GM19351 (cell line): Measurements from ENCODE around the gene ACER3.
A peak's percentile ranks its signal among the peaks of the same experiment; 100 is the strongest.
"Not testable (repeated sequence)": the region's sequence is repeated elsewhere in the genome, so short reads cannot be mapped to it uniquely, and the experiment has no call there.

ENCODE experiments used
- ATAC-seq: cut with Tn5 transposase; IDR thresholded peaks from one replicate; pipeline ENCODE4 v1.9.1; 2021; ENCODE audit warnings: mild to moderate bottlenecking, moderate library complexity; ENCODE audit not compliant: unreplicated experiment

ACER3 gene

DNA sequence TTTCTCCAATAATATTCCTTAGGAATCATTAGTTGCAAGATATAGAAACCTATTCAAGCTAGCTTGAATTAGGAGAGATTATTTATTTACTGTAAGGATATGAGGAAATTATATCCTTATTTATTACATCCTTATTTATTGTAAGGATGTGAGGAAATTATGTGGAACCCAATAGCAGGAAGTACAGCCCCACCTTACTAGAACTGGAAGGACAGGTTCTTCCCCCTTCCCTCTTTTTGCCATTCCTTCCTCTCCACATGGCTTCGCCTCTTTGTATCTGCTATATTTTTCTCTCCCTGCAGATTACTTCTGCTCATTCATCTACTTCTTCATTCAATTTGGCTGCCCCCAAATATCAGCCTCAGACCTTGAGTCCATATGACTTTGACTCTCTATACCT, 124.0 kb downstream of the ACER3 start:
- no peak for ATAC-seq

DNA sequence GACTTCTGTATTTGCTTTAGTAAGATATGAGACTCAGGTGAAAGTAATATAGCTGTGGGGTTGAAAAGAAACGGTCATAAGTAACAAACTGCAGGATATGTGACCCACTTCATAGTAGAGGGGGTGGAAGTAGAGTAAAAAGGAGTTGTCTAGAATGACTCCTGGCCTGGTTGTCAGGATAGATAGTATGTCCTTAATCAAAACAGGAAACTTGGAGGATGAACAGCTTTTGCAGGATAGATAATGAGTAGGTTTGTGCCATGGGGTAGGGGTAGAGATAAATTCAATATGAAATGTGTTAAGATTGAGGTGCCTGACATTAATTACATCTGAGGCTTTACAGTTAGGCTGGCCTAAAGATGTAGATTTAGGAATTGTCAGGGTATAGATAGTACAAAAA, 126.5 kb downstream of the ACER3 start:
- ATAC-seq = no peak

DNA sequence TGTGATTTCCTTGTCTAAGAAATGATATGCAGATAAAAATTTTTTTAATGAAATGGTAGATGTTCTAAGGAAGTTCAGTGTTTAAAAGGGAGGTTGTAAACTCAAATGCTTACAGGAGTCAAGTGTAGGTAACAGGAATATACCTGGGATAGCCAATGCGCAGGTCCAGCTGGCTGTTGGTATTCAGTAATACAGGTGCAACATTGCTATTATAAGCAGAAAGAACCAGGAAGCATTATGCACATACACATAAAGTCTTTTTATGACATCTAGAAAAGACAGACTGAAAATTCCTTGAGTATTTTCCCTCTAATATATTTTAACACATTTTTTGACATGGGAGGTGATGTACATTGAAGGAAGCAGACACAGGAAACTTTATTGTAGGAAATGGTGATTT, 129.9 kb downstream of the ACER3 start:
- no peak for ATAC-seq

DNA sequence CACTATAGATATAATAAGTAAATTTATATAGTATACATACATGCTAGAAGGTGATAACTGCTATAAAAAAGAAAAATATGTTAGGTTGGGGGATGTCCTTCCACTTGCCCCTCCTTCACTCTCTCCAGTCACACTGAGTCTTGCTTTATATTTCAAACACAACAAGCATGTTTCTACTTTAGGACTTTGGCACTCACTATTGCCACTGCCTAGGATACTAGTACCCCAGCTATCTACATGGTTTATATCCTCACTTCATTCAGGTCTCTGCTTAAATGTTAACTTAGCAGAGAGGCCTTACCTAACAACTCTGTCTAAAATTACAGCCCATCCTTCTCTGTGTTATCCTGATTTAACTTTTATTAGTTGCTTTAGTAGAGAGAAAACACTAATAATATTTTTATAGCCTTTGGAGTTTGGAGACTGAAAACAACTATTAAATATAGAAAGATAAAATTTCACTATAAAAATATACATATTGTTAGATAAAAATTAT, 134.4 kb downstream of the ACER3 start:
- no peak for ATAC-seq

DNA sequence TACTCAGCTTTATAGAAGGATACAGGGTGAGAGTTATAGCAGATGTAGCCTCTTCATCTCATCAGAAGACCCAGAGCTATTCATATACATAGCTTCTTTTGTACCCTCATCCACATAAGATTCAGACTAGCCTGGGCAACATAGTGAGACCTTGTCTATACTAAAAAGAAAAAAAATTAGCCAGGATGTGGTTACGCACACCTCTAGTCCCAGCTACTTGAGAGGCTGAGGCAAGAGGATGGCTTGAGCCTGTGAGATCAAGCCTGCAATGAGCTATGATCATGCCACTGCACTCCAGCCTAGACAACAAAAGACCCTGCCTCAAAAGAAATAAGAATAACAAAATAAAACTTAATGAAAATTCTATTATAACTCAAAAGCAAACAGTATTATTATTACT, 136.8 kb downstream of the ACER3 start:
- ATAC-seq = no peak

DNA sequence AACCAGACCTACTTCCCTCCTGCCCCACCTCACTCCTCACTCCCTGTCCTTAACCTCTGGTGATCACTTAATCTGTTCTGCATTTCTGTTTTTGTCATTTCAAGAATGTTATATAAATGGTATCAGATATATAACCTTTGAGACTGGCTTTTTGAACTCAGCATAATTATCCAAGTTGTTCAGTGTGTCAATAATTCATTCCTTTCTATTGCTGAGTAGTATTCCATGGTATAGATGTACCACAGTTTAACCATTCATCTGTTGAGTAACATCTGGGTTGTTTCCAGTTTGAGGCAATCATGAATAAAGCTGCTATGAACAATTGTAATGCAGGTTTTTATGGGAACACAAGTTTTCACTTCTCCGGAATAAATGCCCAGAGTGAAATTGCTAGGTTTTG, 138.9 kb downstream of the ACER3 start:
- ATAC-seq = no peak

DNA sequence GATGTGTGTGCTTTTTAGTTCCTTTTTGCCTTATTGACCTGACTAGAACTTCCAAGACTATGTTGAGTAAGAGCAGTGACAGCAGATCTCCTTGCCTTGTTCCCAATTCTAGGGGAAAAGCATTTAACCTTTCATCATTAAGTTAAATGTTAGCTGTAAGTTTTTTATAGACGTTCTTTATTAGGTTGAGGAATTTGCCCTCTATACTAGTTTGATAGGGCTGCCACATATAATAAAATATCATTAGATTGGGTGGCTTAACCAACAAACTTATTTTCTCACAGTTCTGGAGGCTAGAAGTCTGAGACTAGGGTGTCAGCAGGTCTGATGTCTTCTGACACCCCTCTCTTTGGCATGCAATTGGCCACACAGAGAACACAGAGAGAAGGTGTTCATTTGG, 140.9 kb downstream of the ACER3 start:
- ATAC-seq = no peak

DNA sequence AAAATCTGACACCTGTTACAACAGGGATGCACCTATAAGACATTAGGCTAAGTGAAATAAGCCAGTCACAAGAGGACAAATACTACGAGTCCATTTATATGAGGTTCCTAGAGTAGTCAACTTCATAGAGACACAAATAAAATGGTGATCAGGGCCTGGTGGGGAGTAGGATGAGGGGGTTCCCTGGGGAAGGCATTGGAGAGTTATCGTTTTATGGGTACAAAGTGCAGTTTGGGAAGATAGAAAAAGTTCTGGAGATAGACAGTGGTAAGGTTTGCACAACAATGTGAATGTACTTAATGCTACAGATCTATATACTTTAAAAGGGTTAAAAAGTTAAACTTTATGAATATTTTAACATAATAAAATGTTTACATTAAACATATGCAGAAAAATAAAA, 142.1 kb downstream of the ACER3 start:
- no peak for ATAC-seq

DNA sequence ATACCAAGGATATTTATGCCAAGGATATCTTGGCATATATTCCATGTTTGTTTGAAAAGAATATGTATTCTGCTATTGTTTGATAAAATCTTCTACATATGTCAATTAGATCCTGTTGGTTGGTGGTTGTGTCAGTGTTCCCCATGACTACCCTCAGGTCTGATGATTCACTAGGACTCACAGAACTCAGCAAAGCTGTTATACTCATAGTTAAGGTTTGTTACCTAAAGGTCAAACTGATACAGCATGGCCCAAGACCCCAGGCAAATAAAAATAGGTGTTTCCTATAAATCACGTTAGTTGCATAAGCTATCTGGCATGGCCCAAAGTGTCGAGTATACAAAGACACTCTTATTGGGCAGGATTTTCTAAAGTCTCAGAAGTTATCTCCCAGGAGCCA, 143.2 kb downstream of the ACER3 start:
- no peak for ATAC-seq

DNA sequence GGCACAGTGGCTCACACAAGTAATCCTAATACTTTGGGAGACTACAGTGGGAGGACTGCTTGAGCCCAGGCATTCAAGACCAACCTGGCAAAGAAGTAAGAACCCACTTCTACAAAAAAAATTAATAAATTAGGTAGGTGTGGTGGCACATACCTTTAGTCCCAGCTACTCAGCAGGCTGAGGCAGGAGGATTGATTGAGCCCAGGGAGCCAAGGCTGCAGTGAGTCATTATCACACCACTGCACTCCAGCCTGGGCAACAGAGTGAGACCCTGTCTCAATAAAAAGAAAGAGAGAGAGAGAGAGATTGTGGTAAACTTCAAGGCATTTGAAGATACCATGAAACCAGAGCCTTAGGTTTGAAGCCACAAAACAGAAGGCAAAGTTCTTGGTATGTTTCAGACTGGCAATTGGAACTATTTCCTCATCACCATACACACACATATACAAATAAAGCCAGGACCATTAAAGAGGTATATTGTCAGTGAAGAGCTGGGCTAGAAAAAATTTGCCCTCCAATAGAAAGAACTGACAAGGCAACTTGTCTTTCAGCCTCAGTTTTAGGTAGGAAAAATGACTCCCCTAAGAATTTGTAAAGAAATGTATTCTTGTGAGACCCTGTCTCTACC, 148.9 kb downstream of the ACER3 start:
- no peak for ATAC-seq

DNA sequence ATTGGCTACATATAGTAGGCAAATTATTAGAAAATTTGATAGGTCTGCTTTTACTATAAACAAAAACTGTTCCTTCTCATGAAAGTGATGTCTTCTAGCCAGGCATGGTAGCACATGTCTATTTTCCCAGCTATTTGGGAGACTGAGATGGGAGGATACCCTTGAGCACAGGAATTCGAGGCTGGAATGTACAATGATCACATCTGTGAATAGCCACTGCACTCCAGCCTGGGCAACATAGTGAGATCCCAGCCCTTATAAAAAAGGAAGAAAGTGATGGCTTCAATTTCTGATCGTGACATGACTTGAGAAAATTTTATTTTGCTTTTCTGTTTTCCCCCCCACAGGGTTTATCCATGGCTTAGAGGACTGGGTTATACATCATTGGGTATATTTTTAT, 154.0 kb downstream of the ACER3 start:
- no peak for ATAC-seq

DNA sequence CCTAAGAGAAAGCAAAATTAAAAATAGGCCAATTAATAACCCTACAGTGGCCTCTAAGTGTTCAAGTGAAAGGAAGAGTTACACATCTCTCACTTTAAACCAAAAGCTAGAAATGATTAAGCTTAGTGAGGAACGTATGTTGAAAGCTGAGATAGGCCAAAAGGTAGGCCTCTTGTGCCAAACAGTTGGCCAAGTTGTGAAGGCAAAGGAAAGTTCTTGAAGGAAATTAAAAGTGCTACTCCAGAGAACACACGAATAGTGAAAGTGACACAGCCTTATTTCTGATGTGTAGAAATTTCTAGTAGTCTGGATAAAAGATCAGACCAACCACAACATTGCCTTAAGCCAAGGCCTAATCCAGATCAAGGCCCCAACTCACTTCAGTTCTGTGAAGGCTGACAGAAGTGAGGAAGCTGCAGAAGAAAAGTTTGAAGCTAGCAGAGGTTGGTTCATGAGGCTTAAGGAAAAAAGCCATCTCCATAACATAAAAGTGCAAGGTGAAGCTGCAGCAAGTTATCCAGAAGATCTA, 157.7 kb downstream of the ACER3 start:
- ATAC-seq = not testable (repeated sequence)

DNA sequence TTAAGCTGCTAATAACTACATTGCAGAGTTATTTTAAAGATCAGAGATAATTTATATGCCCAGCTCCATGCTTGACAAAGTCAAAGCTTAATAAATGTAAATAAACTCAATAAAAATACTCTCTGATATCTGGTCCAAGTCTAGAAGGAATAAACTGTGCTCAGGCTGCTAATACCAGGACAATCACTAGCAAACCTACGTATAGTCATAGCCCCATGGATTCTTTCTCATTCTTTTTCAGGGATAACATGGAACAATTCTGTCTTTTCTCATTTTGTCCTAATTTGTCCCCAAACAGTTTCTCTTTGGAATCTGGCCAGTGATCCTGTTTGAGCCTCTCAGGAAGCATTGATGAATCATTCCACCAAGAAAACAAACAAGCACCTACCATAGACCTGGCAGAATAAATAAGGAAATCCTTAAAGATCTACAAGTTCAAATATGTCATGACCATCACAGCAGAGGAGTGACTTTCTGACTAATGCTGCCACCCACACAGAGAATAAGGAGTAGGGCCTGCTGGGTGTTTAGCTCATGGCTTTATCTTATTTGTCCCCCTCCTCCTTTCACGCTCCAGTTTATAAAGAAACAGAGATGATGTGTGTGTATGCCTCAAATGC, 159.4 kb downstream of the ACER3 start:
- no peak for ATAC-seq

DNA sequence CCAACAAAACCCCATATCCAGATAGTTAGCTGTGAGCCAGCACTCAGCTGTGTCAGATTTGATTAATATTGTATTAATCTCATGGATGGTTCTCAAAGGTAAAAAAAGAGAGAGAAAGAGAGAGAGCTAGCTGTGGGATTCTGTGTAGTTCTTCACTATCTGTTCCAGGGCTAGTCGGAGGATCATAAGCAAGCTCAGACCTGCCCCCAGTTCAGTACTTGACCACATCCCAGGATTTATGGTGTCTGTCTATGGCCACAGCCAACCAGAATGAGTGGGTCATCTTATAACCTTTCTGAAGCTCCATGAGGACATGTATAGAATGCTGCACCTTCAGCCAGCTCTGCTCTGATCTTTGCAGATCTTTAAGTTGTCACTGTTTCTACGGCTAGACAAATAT, 160.0 kb downstream of the ACER3 start:
- no peak for ATAC-seq

DNA sequence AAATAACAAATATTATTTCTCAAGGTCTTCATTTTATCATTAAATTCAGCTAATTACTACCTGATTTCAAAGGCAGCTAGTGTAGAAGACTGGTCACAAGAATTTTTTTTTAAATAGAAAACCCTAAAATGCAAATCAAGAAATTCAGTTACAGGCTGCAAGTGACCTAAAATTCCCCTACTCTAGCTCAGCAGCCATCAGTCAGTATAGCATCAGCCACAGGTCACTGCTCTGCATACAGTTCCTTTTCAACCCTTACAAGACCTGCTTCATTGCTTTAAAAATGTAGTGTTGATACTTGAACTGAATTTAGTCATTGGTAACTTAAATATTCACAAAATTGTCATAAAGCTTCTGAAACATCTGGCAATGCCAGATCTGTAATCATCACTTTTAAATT, 164.0 kb downstream of the ACER3 start:
- peak; percentile 60 for ATAC-seq

DNA sequence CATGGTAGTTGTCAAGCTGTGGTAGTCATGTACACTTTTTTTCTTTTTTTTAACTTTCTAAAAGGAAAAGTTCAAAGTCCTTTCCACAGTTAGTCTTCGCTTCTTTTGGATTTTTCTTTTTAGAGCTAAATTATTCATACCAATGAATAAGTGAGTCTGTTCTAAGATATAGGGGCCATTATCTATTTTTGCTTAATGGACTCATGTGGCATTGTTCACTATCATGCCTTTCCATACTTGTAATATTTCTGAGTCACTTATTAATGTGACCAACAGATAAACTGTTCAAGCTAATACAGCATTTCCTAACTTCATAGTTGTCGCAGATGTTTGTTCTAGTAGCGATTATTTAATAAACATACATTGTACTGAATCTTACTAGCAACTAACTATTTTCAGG, 165.5 kb downstream of the ACER3 start:
- no peak for ATAC-seq

DNA sequence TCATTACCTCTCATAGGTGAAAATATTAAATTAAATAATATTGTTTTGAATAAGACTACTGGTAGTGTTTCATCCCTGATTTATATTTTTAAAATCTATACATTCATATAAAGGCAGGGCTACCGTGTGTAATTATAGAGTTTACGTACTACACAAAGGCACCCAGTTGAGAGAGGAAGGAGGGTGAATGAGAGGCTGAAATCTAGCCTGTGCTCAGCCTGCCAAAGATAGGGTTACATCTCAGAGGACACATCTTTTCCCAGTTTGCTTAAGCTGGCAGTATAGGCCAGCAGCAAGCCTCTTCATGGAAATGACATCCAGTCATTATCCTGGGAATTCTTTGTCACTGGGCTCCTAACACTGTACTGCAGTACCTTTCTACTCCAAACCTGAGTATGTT, 166.0 kb downstream of the ACER3 start:
- ATAC-seq = no peak

DNA sequence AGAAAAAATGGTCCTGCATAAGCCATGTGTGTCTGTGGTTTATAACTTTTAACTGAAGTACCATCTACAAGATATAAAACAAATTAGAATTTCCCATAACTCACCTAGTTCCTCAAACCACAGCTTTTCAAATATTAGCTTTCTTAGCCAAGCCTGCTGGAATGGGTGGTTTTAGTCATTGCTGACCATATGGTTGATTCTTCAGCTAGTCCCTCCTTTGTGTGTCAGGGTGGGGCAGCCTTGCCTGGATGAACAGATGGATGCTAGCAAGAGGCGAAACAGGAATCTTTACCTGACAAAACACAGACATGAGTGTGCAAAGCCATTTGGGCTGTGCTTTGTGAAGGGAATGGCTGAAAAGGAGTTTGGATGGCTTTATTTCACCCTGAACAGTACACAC, 166.6 kb downstream of the ACER3 start:
- no peak for ATAC-seq

DNA sequence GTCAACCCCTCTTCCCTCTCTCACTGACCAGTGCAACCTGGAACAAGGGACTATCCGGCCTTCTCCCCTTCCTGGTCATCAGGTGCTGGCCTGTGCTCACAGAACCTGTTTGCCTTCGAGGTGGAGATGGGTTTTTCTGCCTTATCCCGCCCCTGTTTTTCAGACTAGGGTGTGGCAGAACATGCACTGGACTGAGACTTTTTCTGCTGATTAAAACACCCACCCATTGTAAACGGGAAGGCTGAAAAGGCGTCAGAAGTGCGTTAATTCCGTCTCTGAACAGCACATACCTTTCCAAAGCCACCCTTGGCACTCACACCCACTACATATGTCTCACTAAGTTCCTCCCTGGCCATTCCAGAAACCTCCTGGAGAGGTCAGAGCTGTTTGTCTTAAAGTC, 169.1 kb downstream of the ACER3 start:
- ATAC-seq = no peak

DNA sequence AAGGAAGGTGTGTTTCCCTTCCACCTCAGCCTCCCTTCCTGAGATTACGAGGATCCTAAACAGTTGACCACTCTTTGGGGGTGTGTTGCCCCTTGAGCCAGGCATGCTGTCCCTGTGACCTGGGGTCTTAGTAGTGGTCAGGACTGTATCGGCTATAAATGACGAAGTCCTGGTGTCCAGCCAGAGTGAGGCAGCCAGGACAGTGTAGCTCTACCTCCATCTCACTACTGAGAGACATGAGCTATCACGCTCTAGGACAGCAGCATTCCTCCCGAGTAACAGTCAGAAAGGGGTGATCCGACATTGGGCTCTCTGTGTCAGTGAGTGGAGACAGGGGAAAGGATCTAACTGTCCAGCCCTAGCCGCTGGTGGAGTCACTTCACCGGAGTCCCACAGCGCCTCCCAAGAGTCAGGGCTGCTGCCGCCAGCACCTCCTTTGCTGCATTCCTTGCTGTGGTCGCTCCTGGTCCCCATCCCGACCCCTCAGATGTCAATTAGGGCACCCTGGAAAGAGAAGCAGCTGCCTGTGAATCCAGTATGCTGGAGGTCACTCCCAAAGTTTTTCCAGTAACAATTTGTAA, 170.2 kb downstream of the ACER3 start:
- no peak for ATAC-seq

DNA sequence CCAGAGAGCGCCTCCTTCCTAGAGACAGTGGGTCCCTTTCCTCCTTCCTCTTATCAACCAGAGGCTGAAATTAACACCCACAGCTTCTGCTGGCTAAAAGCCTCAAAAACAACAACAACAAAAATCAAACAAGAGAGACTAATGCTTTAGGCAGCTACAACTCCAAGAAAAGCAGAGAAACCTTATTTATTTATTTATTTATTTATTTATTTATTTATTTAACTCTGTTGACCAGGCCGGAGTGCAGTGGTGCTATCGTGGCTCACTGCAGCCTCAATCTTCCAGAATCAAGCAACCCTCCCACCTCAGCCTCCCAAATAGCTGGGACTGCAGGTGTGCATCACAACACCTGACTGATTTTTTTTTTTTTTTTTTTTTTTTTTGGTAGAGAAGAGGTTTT, 170.9 kb downstream of the ACER3 start:
- ATAC-seq = no peak

DNA sequence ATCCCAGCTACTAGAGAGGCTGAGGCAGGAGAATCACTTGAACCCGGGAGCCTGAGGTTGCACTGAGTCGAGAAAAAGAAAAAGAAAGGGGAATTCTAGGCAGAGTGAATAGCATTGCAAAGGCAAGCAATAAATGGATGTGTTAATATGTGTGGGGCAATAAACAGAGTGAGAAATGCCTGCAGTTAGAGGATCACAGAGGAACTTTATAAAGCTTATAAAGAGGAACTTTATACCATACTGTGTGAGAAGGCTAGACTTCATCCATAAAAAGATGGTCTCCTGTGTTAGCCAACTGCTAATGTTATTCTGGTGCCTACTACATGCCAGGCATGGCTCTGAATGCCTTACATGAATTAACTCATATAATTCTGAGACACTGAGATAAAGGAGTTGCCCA, 174.3 kb downstream of the ACER3 start:
- no peak for ATAC-seq
